GM12878 (cell line): Measurements from ENCODE around the gene TPP2.

ENCODE experiments used
- BHLHE40 ChIP-seq, 2 experiments: fragments of 450-650 bp in 1 of 2; IDR thresholded peaks; 2 replicates each; pipeline ENCODE4 v1.6.1; 2011 to 2017; ENCODE audit warnings: low read depth in 2 of 2, borderline replicate concordance in 1 of 2, improper control_type of control experiment in 1 of 2, low read length in 1 of 2, mild to moderate bottlenecking in 1 of 2
- CBX5 ChIP-seq: sonication (generic); IDR thresholded peaks from 2 replicates; pipeline ENCODE4 v1.6.1; 2016; ENCODE audit warnings: low read depth, moderate library complexity, mild to moderate bottlenecking, inconsistent platforms
- CEBPB ChIP-seq, 2 experiments: fragments of 150-350 bp in 1 of 2; IDR thresholded peaks; 2 replicates each; pipeline ENCODE4 v1.6.1; 2012 to 2014; ENCODE audit warnings: low read depth in 2 of 2, low read length in 2 of 2, borderline replicate concordance in 1 of 2, inconsistent platforms in 1 of 2
- CTCF ChIP-seq, 3 experiments: IDR thresholded peaks in 2 of 3; conservative IDR thresholded peaks in 1 of 3; 2 replicates each; pipeline ENCODE4 v1.5.1; 2011; ENCODE audit warnings: low read depth in 3 of 3, low read length in 3 of 3, mild to moderate bottlenecking in 3 of 3, control low read depth in 2 of 3, moderate library complexity in 2 of 3, inconsistent platforms in 1 of 3, mixed read lengths in 1 of 3; ENCODE audit not compliant: control insufficient read depth in 2 of 3, insufficient read depth in 1 of 3; ENCODE audit errors: extremely low read depth in 1 of 3
- GATAD2B ChIP-seq: fragments of 450-650 bp; conservative IDR thresholded peaks from 2 replicates; pipeline ENCODE4 v1.6.1; 2017; ENCODE audit warnings: low read depth, mild to moderate bottlenecking, moderate library complexity
- MEF2A ChIP-seq: IDR thresholded peaks from 2 replicates; pipeline ENCODE4 v1.6.1; 2011; ENCODE audit warnings: low read depth, mild to moderate bottlenecking, low read length, moderate library complexity; ENCODE audit not compliant: insufficient read depth
- POLR2A ChIP-seq: IDR thresholded peaks from 2 replicates; pipeline ENCODE4 v1.6.1; 2011; ENCODE audit warnings: low read depth, mild to moderate bottlenecking, low read length
- POLR2AphosphoS2 ChIP-seq: IDR thresholded peaks from 2 replicates; pipeline ENCODE4 v1.6.1; 2011; ENCODE audit warnings: low read depth, mild to moderate bottlenecking, low read length, improper control_type of control experiment, moderate library complexity
- TCF12 ChIP-seq: IDR thresholded peaks from 2 replicates; pipeline ENCODE4 v1.6.1; 2011; ENCODE audit warnings: low read depth, mild to moderate bottlenecking, low read length
- USF1 ChIP-seq: IDR thresholded peaks from 2 replicates; pipeline ENCODE4 v1.6.1; 2011; ENCODE audit warnings: borderline replicate concordance, low read depth, mild to moderate bottlenecking, moderate library complexity, mixed read lengths, low read length; ENCODE audit not compliant: insufficient read depth; ENCODE audit errors: extremely low read length

DNA sequence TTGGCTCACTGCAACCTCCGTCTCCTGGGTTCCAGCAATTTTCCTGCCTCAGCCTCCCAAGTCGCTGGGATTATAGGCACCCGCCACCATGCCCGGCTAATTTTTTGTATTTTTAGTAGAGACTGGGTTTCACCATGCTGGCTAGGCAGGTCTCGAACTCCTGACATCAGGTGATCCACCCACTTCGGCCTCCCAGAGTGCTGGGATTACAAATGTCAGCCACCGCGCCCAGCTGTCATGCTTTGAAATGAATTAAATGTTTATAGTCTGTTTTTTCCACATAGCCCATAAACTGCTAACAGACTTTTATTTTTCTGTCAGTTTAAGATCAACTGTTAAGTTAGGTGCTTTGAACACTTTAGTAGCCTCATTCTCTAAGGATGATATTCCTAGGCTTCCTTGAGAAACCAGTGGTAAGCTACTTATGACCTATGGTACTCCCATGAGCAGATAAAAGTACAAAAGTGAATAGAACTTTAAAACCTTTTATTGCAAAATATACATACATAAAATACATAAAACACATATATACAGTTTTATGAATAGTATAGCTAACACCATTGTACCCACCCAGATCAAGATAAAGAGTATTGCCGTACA, 13.6 kb downstream of the TPP2 start:
- no peak for TF ChIP-seq CBX5
- no peak for TF ChIP-seq POLR2A
- TF ChIP-seq USF1, result no peak
- no peak for TF ChIP-seq CTCF (IDR thresholded peaks at IDR 0.05 in 2 of 3, conservative IDR thresholded peaks at IDR 0.05 in 1 of 3; ENCODE audit: control insufficient read depth in 2 of 3, extremely low read depth in 1 of 3, insufficient read depth in 1 of 3, low read depth in 3 of 3, low read length in 3 of 3)
- no peak for TF ChIP-seq MEF2A
- no peak for TF ChIP-seq CEBPB (IDR thresholded peaks at IDR 0.05; ENCODE audit: borderline replicate concordance in 1 of 2, low read depth in 2 of 2, low read length in 2 of 2)
- TF ChIP-seq TCF12, result no peak
- TF ChIP-seq POLR2AphosphoS2, result no peak
- no peak for TF ChIP-seq GATAD2B
- no peak for TF ChIP-seq BHLHE40 (IDR thresholded peaks at IDR 0.05; ENCODE audit: borderline replicate concordance in 1 of 2, low read depth in 2 of 2, low read length in 1 of 2)
